ENCODE results near the gene TYW5. TPM values are rescaled to one million over a fixed set of nuclear protein-coding genes. Genes with fewer than 3 reads are reported as not detected.
"Not testable (repeated sequence)": the region's sequence is repeated elsewhere in the genome, so short reads cannot be mapped to it uniquely, and the experiment has no call there.

The TYW5 gene
- polyA plus RNA-seq, 1 of the 3 experiments (the other 2 are of a cell fraction) = 3.6 TPM

- H3K4me3 ChIP-seq (ENCODE audit: low read depth in 2 of 2, low read length in 1 of 2) = no peak overlapping the region
- H3F3A ChIP-seq (replicated peaks; ENCODE audit: insufficient read depth) = peaks cover 9% of the 10 kb centered on the region
- H3K4me1 ChIP-seq (ENCODE audit: control insufficient read depth in 1 of 2, insufficient read depth in 2 of 2, low read depth in 1 of 2, low read length in 1 of 2) = peaks cover 3 to 4% of the 10 kb centered on the region in 2 experiments; a peak in 3 of 4 replicates
- 91% methylated on average over 2 of the region's 2 CpGs for WGBS (ENCODE audit: low lambda C conversion rate)
- H3K79me2 ChIP-seq (ENCODE audit: insufficient read depth) = peaks cover 76% of the 10 kb centered on the region
- no peak overlapping the region for H3K9ac ChIP-seq
- TF ChIP-seq EZH2phosphoT487 (IDR thresholded peaks at IDR 0.05; ENCODE audit: borderline replicate concordance, low read depth) (no peak), NRF1 (IDR thresholded peaks at IDR 0.05; ENCODE audit: low read depth, low read length) (no peak), FOXJ3 (CRISPR knock-in tag; IDR thresholded peaks at IDR 0.05) (no peak), NFIC (IDR thresholded peaks at IDR 0.05; ENCODE audit: borderline replicate concordance) (no peak), CHD2 (IDR thresholded peaks at IDR 0.05; ENCODE audit: low read length, partially characterized antibody) (no peak), POLR2AphosphoS5 (IDR thresholded peaks at IDR 0.05; ENCODE audit: low read depth, low read length) (no peak), ZBTB33 (IDR thresholded peaks at IDR 0.05; ENCODE audit: borderline replicate concordance, low read depth) (no peak), RFX5 (IDR thresholded peaks at IDR 0.05; ENCODE audit: low read length) (no peak), FOXM1 (IDR thresholded peaks at IDR 0.05; ENCODE audit: low read depth) (no peak)
- 0 out of 2 replicates have a peak overlapping the region, but pooled peaks have one; percentile 5 for H3K4me2 ChIP-seq
- no peak overlapping the region for H2AFZ ChIP-seq (ENCODE audit: low read depth)
- DNase-seq = no peak
- no peaks in the 10 kb centered on the region for H3K9me3 ChIP-seq
- no peak overlapping the region for H3K27ac ChIP-seq (ENCODE audit: low read depth in 2 of 2, low read length in 1 of 2)
- no peaks in the 10 kb centered on the region for H3K9me2 ChIP-seq
- no peaks in the 10 kb centered on the region for H3K27me3 ChIP-seq (ENCODE audit: insufficient read depth)
- H4K20me1 ChIP-seq (ENCODE audit: insufficient read depth) = peaks cover 16% of the 10 kb centered on the region
- ChIA-PET CTCF (no interaction called here), POLR2A (no interaction called here)
- H3K36me3 ChIP-seq (replicated peaks in 1 of 2; ENCODE audit: control insufficient read depth in 1 of 2, insufficient read depth in 2 of 2, low read length in 1 of 2) = peaks cover 6 to 43% of the 10 kb centered on the region in 2 experiments
Measured at GRCh38 chr2:199914372-199914958, 40.8 kb downstream of the TYW5 start.

- CTCF ChIA-PET, POLR2A ChIA-PET: not testable (repeated sequence)
- 76% methylated on average over 12 of the region's 12 CpGs for WGBS (ENCODE audit: low lambda C conversion rate)
Measured at GRCh38 chr2:199912553-199913114, 42.7 kb downstream of the TYW5 start.

More at GRCh38 chr2:199912553-199913114, 42.7 kb downstream of the TYW5 start:
- H4K20me1 ChIP-seq (ENCODE audit: insufficient read depth) = peaks cover 16% of the 10 kb centered on the region
- not testable (repeated sequence) for H3K4me1 ChIP-seq (ENCODE audit: control insufficient read depth in 1 of 2, insufficient read depth in 2 of 2, low read depth in 1 of 2, low read length in 1 of 2); H3K9me2 ChIP-seq; H2AFZ ChIP-seq (ENCODE audit: low read depth); H3K27me3 ChIP-seq (ENCODE audit: insufficient read depth); H3K27ac ChIP-seq (ENCODE audit: low read depth in 2 of 2, low read length in 1 of 2); H3K9me3 ChIP-seq; DNase-seq; H3F3A ChIP-seq (replicated peaks; ENCODE audit: insufficient read depth)
- H3K4me3 ChIP-seq (ENCODE audit: low read depth in 2 of 2, low read length in 1 of 2) = peak overlapping the region; percentile 94 to 97
- peaks cover 5 to 29% of the 10 kb centered on the region in 2 experiments for H3K36me3 ChIP-seq (replicated peaks in 1 of 2; ENCODE audit: control insufficient read depth in 1 of 2, insufficient read depth in 2 of 2, low read length in 1 of 2)
- peak overlapping the region; percentile 89 for H3K4me2 ChIP-seq
- H3K9ac ChIP-seq = peak overlapping the region; percentile 87; the same call in 1 of the 2 replicates
- H3K79me2 ChIP-seq (ENCODE audit: insufficient read depth) = peaks cover 58% of the 10 kb centered on the region
